Measurements from ENCODE around the gene SLC7A6. TPM values are rescaled to one million over a fixed set of nuclear protein-coding genes. Genes with fewer than 3 reads are reported as not detected.

Gene SLC7A6
- total RNA-seq, 1 donor from 2014 or later = 20.8 TPM

GRCh38 chr16:68259007-68259825, 5.1 kb upstream of the SLC7A6 start:
- no peak for DNase-seq (ENCODE audit: low spot score)
- peaks cover 10% of the 10 kb centered on the region for H3K4me1 Mint-ChIP-seq (ENCODE audit: unreplicated experiment)
- peaks cover 9% of the 10 kb centered on the region for H3K36me3 Mint-ChIP-seq (ENCODE audit: low read depth, unreplicated experiment)
- peaks cover 16% of the 10 kb centered on the region for H3K27me3 Mint-ChIP-seq (ENCODE audit: unreplicated experiment)
- no peak overlapping the region for H3K27ac Mint-ChIP-seq (ENCODE audit: unreplicated experiment)
- no peaks in the 10 kb centered on the region for H3K9me3 Mint-ChIP-seq (ENCODE audit: unreplicated experiment)
- H3K4me3 Mint-ChIP-seq (ENCODE audit: unreplicated experiment) = no peak overlapping the region
- TF ChIP-seq, protein P1, sequence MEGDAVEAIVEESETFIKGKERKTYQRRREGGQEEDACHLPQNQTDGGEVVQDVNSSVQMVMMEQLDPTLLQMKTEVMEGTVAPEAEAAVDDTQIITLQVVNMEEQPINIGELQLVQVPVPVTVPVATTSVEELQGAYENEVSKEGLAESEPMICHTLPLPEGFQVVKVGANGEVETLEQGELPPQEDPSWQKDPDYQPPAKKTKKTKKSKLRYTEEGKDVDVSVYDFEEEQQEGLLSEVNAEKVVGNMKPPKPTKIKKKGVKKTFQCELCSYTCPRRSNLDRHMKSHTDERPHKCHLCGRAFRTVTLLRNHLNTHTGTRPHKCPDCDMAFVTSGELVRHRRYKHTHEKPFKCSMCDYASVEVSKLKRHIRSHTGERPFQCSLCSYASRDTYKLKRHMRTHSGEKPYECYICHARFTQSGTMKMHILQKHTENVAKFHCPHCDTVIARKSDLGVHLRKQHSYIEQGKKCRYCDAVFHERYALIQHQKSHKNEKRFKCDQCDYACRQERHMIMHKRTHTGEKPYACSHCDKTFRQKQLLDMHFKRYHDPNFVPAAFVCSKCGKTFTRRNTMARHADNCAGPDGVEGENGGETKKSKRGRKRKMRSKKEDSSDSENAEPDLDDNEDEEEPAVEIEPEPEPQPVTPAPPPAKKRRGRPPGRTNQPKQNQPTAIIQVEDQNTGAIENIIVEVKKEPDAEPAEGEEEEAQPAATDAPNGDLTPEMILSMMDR (IDR thresholded peaks at IDR 0.05; ENCODE audit: unreplicated experiment) = no peak

GRCh38 chr16:68263559-68264127, 683 bp upstream of the SLC7A6 start:
- Mint-ChIP-seq H3K9me3 (ENCODE audit: unreplicated experiment) (no peaks in the 10 kb centered on the region), H3K36me3 (ENCODE audit: low read depth, unreplicated experiment) (peaks cover 2% of the 10 kb centered on the region), H3K27ac (ENCODE audit: unreplicated experiment) (peak overlapping the region; percentile 8), H3K4me3 (ENCODE audit: unreplicated experiment) (peak overlapping the region; percentile 94), H3K27me3 (ENCODE audit: unreplicated experiment) (peaks cover 18% of the 10 kb centered on the region), H3K4me1 (ENCODE audit: unreplicated experiment) (peaks cover 13% of the 10 kb centered on the region)
- TF ChIP-seq, protein P1 (IDR thresholded peaks at IDR 0.05; ENCODE audit: unreplicated experiment) = peak; percentile 72
- no peak for DNase-seq (ENCODE audit: low spot score)

DNA sequence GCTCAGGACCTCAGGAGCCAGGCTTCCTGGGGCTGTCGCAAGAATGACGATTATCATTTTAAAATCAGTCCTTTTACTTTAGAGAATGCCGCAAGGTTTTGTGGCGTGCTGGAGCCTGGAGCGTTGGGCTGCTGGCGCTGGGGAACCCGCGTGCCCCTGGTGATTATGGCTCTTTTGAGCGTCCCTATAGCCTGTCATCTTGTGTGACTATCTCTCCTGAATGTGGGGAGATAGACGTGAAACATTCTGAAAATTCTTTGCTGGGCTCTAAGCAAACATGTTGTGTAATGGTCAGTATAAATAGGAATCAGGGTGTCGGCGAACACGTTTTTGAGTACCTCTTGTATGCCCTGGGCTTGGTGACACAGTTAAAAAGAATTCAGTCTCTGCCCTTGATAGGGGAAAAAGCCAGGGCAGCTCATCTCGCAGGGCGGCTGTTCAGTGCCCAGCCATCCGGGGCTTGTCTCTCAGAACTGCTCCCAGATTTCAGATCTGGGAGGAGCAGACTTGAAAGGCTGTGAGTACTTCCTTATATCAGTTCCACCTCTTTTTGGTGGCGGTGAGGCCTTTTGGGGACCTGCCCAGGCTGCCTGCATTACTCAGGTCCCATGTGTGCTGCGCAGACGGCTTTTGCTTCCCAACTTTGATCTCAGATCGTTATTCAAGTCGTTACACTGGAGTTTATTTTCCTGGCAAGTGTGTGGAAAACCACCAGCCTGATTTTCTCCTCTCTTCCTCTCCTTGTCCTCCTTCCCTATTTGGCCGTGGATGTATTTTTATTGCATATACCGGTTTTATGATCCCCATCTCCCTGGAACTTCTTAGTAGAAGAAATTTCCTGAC, 973 bp downstream of the SLC7A6 start:
- peaks cover 12% of the 10 kb centered on the region for H3K27me3 Mint-ChIP-seq (ENCODE audit: unreplicated experiment)

DNA sequence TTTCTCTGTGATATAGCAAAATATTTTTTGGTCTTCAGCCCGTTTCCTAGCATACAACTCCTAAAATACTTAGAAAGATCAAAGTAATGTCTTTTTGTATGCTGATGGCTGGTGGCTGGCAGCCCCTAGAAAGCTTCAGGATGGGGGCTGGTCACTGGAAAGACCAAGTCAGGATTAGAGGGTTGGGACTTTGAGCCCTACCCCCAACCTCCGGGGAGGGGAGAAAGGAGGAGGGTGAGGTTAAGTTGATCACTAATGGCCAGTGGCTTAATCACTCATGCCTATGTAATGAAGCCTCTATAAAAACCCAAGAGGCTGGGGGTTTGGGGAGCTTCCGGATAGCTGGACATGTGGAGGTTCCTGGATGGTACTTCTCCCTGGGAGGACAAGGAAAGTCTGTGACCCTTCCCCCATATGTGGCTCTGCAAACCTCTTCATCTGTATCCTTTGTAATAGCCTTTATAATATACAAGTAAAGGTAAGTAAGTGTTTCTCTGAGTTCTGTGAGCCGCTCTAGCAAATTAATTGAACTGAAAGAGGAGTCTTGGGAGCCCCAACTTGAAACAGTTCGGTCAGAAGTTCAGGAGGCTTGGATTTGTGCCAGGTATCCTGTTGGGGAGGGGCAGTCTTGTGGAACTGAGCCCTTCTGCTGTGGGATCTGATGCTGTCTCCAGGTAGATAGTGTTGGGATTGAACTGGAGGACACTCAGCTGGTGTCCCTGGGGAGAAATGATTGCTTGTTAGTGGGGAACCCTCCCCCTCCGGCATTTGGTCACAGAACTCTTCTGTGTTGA, 3.5 kb downstream of the SLC7A6 start:
- Mint-ChIP-seq H3K27ac (ENCODE audit: unreplicated experiment) (no peak overlapping the region), H3K4me1 (ENCODE audit: unreplicated experiment) (peaks cover 13% of the 10 kb centered on the region), H3K9me3 (ENCODE audit: unreplicated experiment) (no peaks in the 10 kb centered on the region), H3K4me3 (ENCODE audit: unreplicated experiment) (no peak overlapping the region), H3K36me3 (ENCODE audit: low read depth, unreplicated experiment) (no peaks in the 10 kb centered on the region), H3K27me3 (ENCODE audit: unreplicated experiment) (peaks cover 3% of the 10 kb centered on the region)
- DNase-seq (ENCODE audit: low spot score) = no peak
- TF ChIP-seq, protein P1 (IDR thresholded peaks at IDR 0.05; ENCODE audit: unreplicated experiment) = no peak

More for the DNA sequence above, 973 bp downstream of the SLC7A6 start:
- H3K4me3 Mint-ChIP-seq (ENCODE audit: unreplicated experiment) = peak overlapping the region; percentile 94
- no peaks in the 10 kb centered on the region for H3K36me3 Mint-ChIP-seq (ENCODE audit: low read depth, unreplicated experiment)
- H3K27ac Mint-ChIP-seq (ENCODE audit: unreplicated experiment) = peak overlapping the region; percentile 78
- H3K4me1 Mint-ChIP-seq (ENCODE audit: unreplicated experiment) = peaks cover 13% of the 10 kb centered on the region
- no peak for DNase-seq (ENCODE audit: low spot score)
- H3K9me3 Mint-ChIP-seq (ENCODE audit: unreplicated experiment) = no peaks in the 10 kb centered on the region
- TF ChIP-seq, protein P1 (IDR thresholded peaks at IDR 0.05; ENCODE audit: unreplicated experiment) = no peak
